Glutamatergic neuron (in vitro differentiated cells): ENCODE data around the gene ANO10. TPM values are rescaled to one million over a fixed set of nuclear protein-coding genes. Genes with fewer than 3 reads are reported as not detected.
"Not testable (repeated sequence)": the region's sequence is repeated elsewhere in the genome, so short reads cannot be mapped to it uniquely, and the experiment has no call there.

Experiments
- DNase-seq: peaks from one replicate; pipeline ENCODE4 v3.0.0; 2022
- H3K27ac Mint-ChIP-seq: one replicate; pipeline ENCODE4 v1.8.0; 2020; ENCODE audit warnings: mild to moderate bottlenecking, mixed read lengths, inconsistent platforms; ENCODE audit not compliant: unreplicated experiment
- H3K27me3 Mint-ChIP-seq: one replicate; pipeline ENCODE4 v1.8.0; 2020; ENCODE audit warnings: mild to moderate bottlenecking, moderate library complexity, mixed read lengths, inconsistent platforms; ENCODE audit not compliant: unreplicated experiment
- H3K36me3 Mint-ChIP-seq: one replicate; pipeline ENCODE4 v1.8.0; 2020; ENCODE audit warnings: mild to moderate bottlenecking, mixed read lengths, inconsistent platforms; ENCODE audit not compliant: unreplicated experiment
- H3K4me1 Mint-ChIP-seq: one replicate; pipeline ENCODE4 v1.8.0; 2020; ENCODE audit warnings: mild to moderate bottlenecking, low read depth, mixed read lengths, inconsistent platforms; ENCODE audit not compliant: unreplicated experiment
- H3K4me3 Mint-ChIP-seq: one replicate; pipeline ENCODE4 v1.8.0; 2020; ENCODE audit warnings: mild to moderate bottlenecking, mixed read lengths, inconsistent platforms; ENCODE audit not compliant: unreplicated experiment
- H3K9me3 Mint-ChIP-seq: one replicate; pipeline ENCODE4 v1.8.0; 2020; ENCODE audit warnings: mild to moderate bottlenecking, moderate library complexity, mixed read lengths, inconsistent platforms; ENCODE audit not compliant: unreplicated experiment
- CTCF ChIP-seq: fragments of 200-600 bp; sonication (generic); IDR thresholded peaks from one replicate; pipeline ENCODE4 v1.5.0; 2021; ENCODE audit not compliant: partially characterized antibody, unreplicated experiment
- total RNA-seq: library from RNA; stranded (reverse); fragmentation: NEBNext Ultra II Directional; extraction: Animal tissue kit (Norgen Biotek cat#: 25700); gene quantifications from one replicate; pipeline ENCODE4 v1.2.1, GENCODE V29; 2021; ENCODE audit not compliant: unreplicated experiment

The ANO10 gene
- total RNA-seq, 1 donor from 2014 or later, result 44.9 TPM

- H3K4me1 Mint-ChIP-seq, result no peaks in the 10 kb centered on the region
- no peak for TF ChIP-seq CTCF
- no peak overlapping the region for H3K27ac Mint-ChIP-seq
- H3K4me3 Mint-ChIP-seq, result no peak overlapping the region
- peaks cover 2% of the 10 kb centered on the region for H3K9me3 Mint-ChIP-seq
- no peak for DNase-seq
- H3K27me3 Mint-ChIP-seq, result no peaks in the 10 kb centered on the region
- H3K36me3 Mint-ChIP-seq, result peaks cover 5% of the 10 kb centered on the region
Observed at GRCh38 chr3:43525941-43526607, 95.7 kb downstream of the ANO10 start.

GRCh38 chr3:43525386-43525785, 96.4 kb downstream of the ANO10 start:
- Mint-ChIP-seq H3K36me3 (peaks cover 5% of the 10 kb centered on the region), H3K9me3 (peaks cover 2% of the 10 kb centered on the region), H3K27me3 (no peaks in the 10 kb centered on the region), H3K27ac (no peak overlapping the region), H3K4me3 (no peak overlapping the region), H3K4me1 (no peaks in the 10 kb centered on the region)
- TF ChIP-seq CTCF, result no peak
- no peak for DNase-seq

- H3K4me1 Mint-ChIP-seq, result no peaks in the 10 kb centered on the region
- H3K9me3 Mint-ChIP-seq, result peaks cover 8% of the 10 kb centered on the region
- no peak overlapping the region for H3K27ac Mint-ChIP-seq
- H3K36me3 Mint-ChIP-seq, result peaks cover 20% of the 10 kb centered on the region
- no peak for TF ChIP-seq CTCF
- no peak overlapping the region for H3K4me3 Mint-ChIP-seq
- H3K27me3 Mint-ChIP-seq, result no peaks in the 10 kb centered on the region
- DNase-seq, result no peak
Observed at GRCh38 chr3:43523454-43524053, 98.3 kb downstream of the ANO10 start.

GRCh38 chr3:43522727-43523362, 99.0 kb downstream of the ANO10 start:
- no peaks in the 10 kb centered on the region for H3K4me1 Mint-ChIP-seq
- H3K27ac Mint-ChIP-seq, result no peak overlapping the region
- peaks cover 16% of the 10 kb centered on the region for H3K36me3 Mint-ChIP-seq
- no peaks in the 10 kb centered on the region for H3K27me3 Mint-ChIP-seq
- H3K4me3 Mint-ChIP-seq, result no peak overlapping the region
- no peak for TF ChIP-seq CTCF
- H3K9me3 Mint-ChIP-seq, result peaks cover 8% of the 10 kb centered on the region
- DNase-seq, result no peak

- Mint-ChIP-seq H3K4me1 (no peaks in the 10 kb centered on the region), H3K4me3 (no peak overlapping the region), H3K27me3 (no peaks in the 10 kb centered on the region), H3K36me3 (peaks cover 16% of the 10 kb centered on the region), H3K27ac (no peak overlapping the region), H3K9me3 (peaks cover 6% of the 10 kb centered on the region)
- no peak for DNase-seq
- TF ChIP-seq CTCF, result no peak
Observed at GRCh38 chr3:43521941-43522340, 99.9 kb downstream of the ANO10 start.

GRCh38 chr3:43518515-43518914, 103.3 kb downstream of the ANO10 start:
- H3K27me3 Mint-ChIP-seq, DNase-seq, H3K27ac Mint-ChIP-seq: not testable (repeated sequence)

More at GRCh38 chr3:43518515-43518914, 103.3 kb downstream of the ANO10 start:
- not testable (repeated sequence) for H3K4me3 Mint-ChIP-seq, H3K9me3 Mint-ChIP-seq, H3K4me1 Mint-ChIP-seq
- H3K36me3 Mint-ChIP-seq, result peaks cover 16% of the 10 kb centered on the region
